ENCODE measurements around the gene KIF5A. TPM values are rescaled to one million over a fixed set of nuclear protein-coding genes. Genes with fewer than 3 reads are reported as not detected.

The KIF5A gene
- polyA plus RNA-seq, 1 of the 3 experiments (the other 2 are of a cell fraction): 6.2 TPM

- Histone ChIP-seq H4K20me1 (ENCODE audit: insufficient read depth) (no peaks in the 10 kb centered on the region), H3K79me2 (ENCODE audit: insufficient read depth) (no peaks in the 10 kb centered on the region), H3K4me2 (peak overlapping the region; percentile 85), H3K36me3 (replicated peaks in 1 of 2; ENCODE audit: control insufficient read depth in 1 of 2, insufficient read depth in 2 of 2, low read length in 1 of 2) (peaks cover 0 to 47% of the 10 kb centered on the region in 2 experiments), H2AFZ (ENCODE audit: low read depth) (no peak overlapping the region), H3F3A (replicated peaks; ENCODE audit: insufficient read depth) (peaks cover under 1% of the 10 kb centered on the region), H3K27me3 (ENCODE audit: insufficient read depth) (no peaks in the 10 kb centered on the region), H3K27ac (ENCODE audit: low read depth in 2 of 2, low read length in 1 of 2) (no peak overlapping the region; a peak in 1 of 4 replicates), H3K9me3 (no peaks in the 10 kb centered on the region), H3K4me3 (ENCODE audit: low read depth in 2 of 2, low read length in 1 of 2) (peak overlapping the region; percentile 51 to 75; a peak in 3 of 4 replicates), H3K4me1 (ENCODE audit: control insufficient read depth in 1 of 2, insufficient read depth in 2 of 2, low read depth in 1 of 2, low read length in 1 of 2) (peaks cover 5 to 29% of the 10 kb centered on the region in 2 experiments; a peak in 2 of 4 replicates), H3K9me2 (no peaks in the 10 kb centered on the region), H3K9ac (no peak overlapping the region; the same call in 1 of the 2 replicates)
- 100% methylated on average over 7 of the region's 10 CpGs for WGBS (ENCODE audit: low lambda C conversion rate)
- CTCF ChIA-PET: interaction anchor here (1.4 to 7.4 kb wide), 7 partner anchors 8 to 154 kb away, joined by 4 to 90 read pairs (median 10); partner anchors contain the start of genes B4GALNT1 and PIP4K2C
- TF ChIP-seq NFIC (IDR thresholded peaks at IDR 0.05; ENCODE audit: borderline replicate concordance) (no peak), USF1 (IDR thresholded peaks at IDR 0.05; ENCODE audit: borderline replicate concordance, low read depth) (no peak), ELF1 (IDR thresholded peaks at IDR 0.05) (no peak), RAD21 (IDR thresholded peaks at IDR 0.05; ENCODE audit: low read length) (no peak)
- POLR2A ChIA-PET: interaction anchor here (2.7 kb wide), 1 partner anchor 22 kb away, joined by 21 read pairs; the partner anchor contains the start of gene PIP4K2C
- no peak for DNase-seq
These were observed 63.0 kb downstream of the KIF5A start for GRCh38 chr12:57612711-57613426.

- Histone ChIP-seq H3K36me3 (replicated peaks in 1 of 2; ENCODE audit: control insufficient read depth in 1 of 2, insufficient read depth in 2 of 2, low read length in 1 of 2) (peaks cover 0 to 40% of the 10 kb centered on the region in 2 experiments), H3K27me3 (ENCODE audit: insufficient read depth) (no peaks in the 10 kb centered on the region), H3K9me2 (no peaks in the 10 kb centered on the region), H3K79me2 (ENCODE audit: insufficient read depth) (no peaks in the 10 kb centered on the region), H4K20me1 (ENCODE audit: insufficient read depth) (no peaks in the 10 kb centered on the region), H3K9me3 (no peaks in the 10 kb centered on the region), H3K27ac (ENCODE audit: low read depth in 2 of 2, low read length in 1 of 2) (no peak overlapping the region), H3K4me3 (ENCODE audit: low read depth in 2 of 2, low read length in 1 of 2) (no peak overlapping the region), H3F3A (replicated peaks; ENCODE audit: insufficient read depth) (peaks cover 1% of the 10 kb centered on the region), H3K4me1 (ENCODE audit: control insufficient read depth in 1 of 2, insufficient read depth in 2 of 2, low read depth in 1 of 2, low read length in 1 of 2) (peaks cover 5 to 29% of the 10 kb centered on the region in 2 experiments; a peak in 2 of 4 replicates), H3K4me2 (no peak overlapping the region), H3K9ac (no peak overlapping the region), H2AFZ (ENCODE audit: low read depth) (no peak overlapping the region)
- ChIA-PET CTCF (interaction anchor here (0.7 to 7.4 kb wide), 9 partner anchors 7 to 161 kb away, joined by 3 to 90 read pairs (median 5); partner anchors contain the start of genes B4GALNT1 and PIP4K2C), POLR2A (interaction anchor here (0.6 to 1.7 kb wide), 4 partner anchors 10 to 93 kb away, joined by 3 to 4 read pairs (median 3); partner anchors contain the start of genes DDIT3, DTX3 and PIP4K2C)
- no peak for DNase-seq
- WGBS (ENCODE audit: low lambda C conversion rate): 93% methylated on average over 10 of the region's 10 CpGs
- TF ChIP-seq USF1 (IDR thresholded peaks at IDR 0.05; ENCODE audit: borderline replicate concordance, low read depth) (no peak), USF2 (IDR thresholded peaks at IDR 0.05; ENCODE audit: borderline replicate concordance, low read depth, low read length) (no peak), RXRA (IDR thresholded peaks at IDR 0.05; ENCODE audit: borderline replicate concordance, low read depth) (no peak), CHD2 (IDR thresholded peaks at IDR 0.05; ENCODE audit: low read length, partially characterized antibody) (no peak), TAF1 (IDR thresholded peaks at IDR 0.05; ENCODE audit: borderline replicate concordance, low read depth, low read length) (no peak), CTCF (IDR thresholded peaks at IDR 0.05) (no peak), TEAD4 (IDR thresholded peaks at IDR 0.05; ENCODE audit: borderline replicate concordance, insufficient read depth) (no peak), EP300 (IDR thresholded peaks at IDR 0.05; ENCODE audit: borderline replicate concordance in 1 of 2, low read depth in 1 of 2, low read length in 1 of 2) (no peak), RAD21 (IDR thresholded peaks at IDR 0.05; ENCODE audit: low read length) (no peak), YY1 (IDR thresholded peaks at IDR 0.05; ENCODE audit: low read depth) (no peak), GATA2 (CRISPR knock-in tag; IDR thresholded peaks at IDR 0.05) (no peak), JUND (IDR thresholded peaks at IDR 0.05) (no peak), FOXM1 (IDR thresholded peaks at IDR 0.05; ENCODE audit: low read depth) (no peak), SMC3 (IDR thresholded peaks at IDR 0.05; ENCODE audit: low read depth, low read length) (no peak)
These were observed 63.7 kb downstream of the KIF5A start for GRCh38 chr12:57613427-57614109.
